Type B pancreatic cell (in vitro differentiated cells): Measurements from ENCODE around the gene MYCBP2. TPM values are rescaled to one million over a fixed set of nuclear protein-coding genes. Genes with fewer than 3 reads are reported as not detected.
"Not testable (repeated sequence)": the region's sequence is repeated elsewhere in the genome, so short reads cannot be mapped to it uniquely, and the experiment has no call there.

Experiments used
- DNase-seq: peaks from one replicate; pipeline ENCODE4 v3.0.0; 2021; ENCODE audit warnings: mixed read lengths; ENCODE audit not compliant: unreplicated experiment; ENCODE audit errors: extremely low spot score
- H3K27ac Mint-ChIP-seq: 2 replicates; pipeline ENCODE4 v1.8.0; 2021; ENCODE audit warnings: mild to moderate bottlenecking, mixed read lengths
- H3K27me3 Mint-ChIP-seq: 2 replicates; pipeline ENCODE4 v1.8.0; 2021; ENCODE audit warnings: mixed read lengths
- H3K36me3 Mint-ChIP-seq: 2 replicates; pipeline ENCODE4 v1.8.0; 2021; ENCODE audit warnings: mixed read lengths
- H3K4me1 Mint-ChIP-seq: one replicate; pipeline ENCODE4 v1.8.0; 2021; ENCODE audit warnings: mixed read lengths; ENCODE audit not compliant: unreplicated experiment
- H3K4me3 Mint-ChIP-seq: 2 replicates; pipeline ENCODE4 v1.8.0; 2021; ENCODE audit warnings: mild to moderate bottlenecking, mixed read lengths
- H3K9me3 Mint-ChIP-seq: 2 replicates; pipeline ENCODE4 v1.8.0; 2021; ENCODE audit warnings: mixed read lengths
- total RNA-seq: library from RNA; stranded (reverse); gene quantifications from 2 replicates; pipeline ENCODE4 v1.2.1, GENCODE V29; 2021; ENCODE audit warnings: low replicate concordance
- TF ChIP-seq, protein P1 (sequence below): fragments of 200-600 bp; sonication (generic); conservative IDR thresholded peaks from 2 replicates; pipeline ENCODE4 v1.5.0; 2021; ENCODE audit warnings: antibody characterized with exemption, mild to moderate bottlenecking

The MYCBP2 gene
- total RNA-seq, 1 donor from 2014 or later: 71.7 TPM

- no peaks in the 10 kb centered on the region for H3K9me3 Mint-ChIP-seq
- TF ChIP-seq, protein P1, sequence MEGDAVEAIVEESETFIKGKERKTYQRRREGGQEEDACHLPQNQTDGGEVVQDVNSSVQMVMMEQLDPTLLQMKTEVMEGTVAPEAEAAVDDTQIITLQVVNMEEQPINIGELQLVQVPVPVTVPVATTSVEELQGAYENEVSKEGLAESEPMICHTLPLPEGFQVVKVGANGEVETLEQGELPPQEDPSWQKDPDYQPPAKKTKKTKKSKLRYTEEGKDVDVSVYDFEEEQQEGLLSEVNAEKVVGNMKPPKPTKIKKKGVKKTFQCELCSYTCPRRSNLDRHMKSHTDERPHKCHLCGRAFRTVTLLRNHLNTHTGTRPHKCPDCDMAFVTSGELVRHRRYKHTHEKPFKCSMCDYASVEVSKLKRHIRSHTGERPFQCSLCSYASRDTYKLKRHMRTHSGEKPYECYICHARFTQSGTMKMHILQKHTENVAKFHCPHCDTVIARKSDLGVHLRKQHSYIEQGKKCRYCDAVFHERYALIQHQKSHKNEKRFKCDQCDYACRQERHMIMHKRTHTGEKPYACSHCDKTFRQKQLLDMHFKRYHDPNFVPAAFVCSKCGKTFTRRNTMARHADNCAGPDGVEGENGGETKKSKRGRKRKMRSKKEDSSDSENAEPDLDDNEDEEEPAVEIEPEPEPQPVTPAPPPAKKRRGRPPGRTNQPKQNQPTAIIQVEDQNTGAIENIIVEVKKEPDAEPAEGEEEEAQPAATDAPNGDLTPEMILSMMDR: no peak
- DNase-seq: no peak
- H3K4me1 Mint-ChIP-seq: no peaks in the 10 kb centered on the region
- H3K36me3 Mint-ChIP-seq: no peaks in the 10 kb centered on the region
- no peak overlapping the region for H3K4me3 Mint-ChIP-seq
- no peak overlapping the region for H3K27ac Mint-ChIP-seq
- H3K27me3 Mint-ChIP-seq: no peaks in the 10 kb centered on the region
These were observed 31.1 kb upstream of the MYCBP2 start for GRCh38 chr13:77358001-77358400.

GRCh38 chr13:77356155-77356554, 29.3 kb upstream of the MYCBP2 start:
- no peaks in the 10 kb centered on the region for H3K27me3 Mint-ChIP-seq
- H3K4me3 Mint-ChIP-seq: no peak overlapping the region
- no peaks in the 10 kb centered on the region for H3K36me3 Mint-ChIP-seq
- TF ChIP-seq, protein P1: no peak
- H3K27ac Mint-ChIP-seq: no peak overlapping the region
- no peaks in the 10 kb centered on the region for H3K4me1 Mint-ChIP-seq
- DNase-seq: no peak
- no peaks in the 10 kb centered on the region for H3K9me3 Mint-ChIP-seq

DNA sequence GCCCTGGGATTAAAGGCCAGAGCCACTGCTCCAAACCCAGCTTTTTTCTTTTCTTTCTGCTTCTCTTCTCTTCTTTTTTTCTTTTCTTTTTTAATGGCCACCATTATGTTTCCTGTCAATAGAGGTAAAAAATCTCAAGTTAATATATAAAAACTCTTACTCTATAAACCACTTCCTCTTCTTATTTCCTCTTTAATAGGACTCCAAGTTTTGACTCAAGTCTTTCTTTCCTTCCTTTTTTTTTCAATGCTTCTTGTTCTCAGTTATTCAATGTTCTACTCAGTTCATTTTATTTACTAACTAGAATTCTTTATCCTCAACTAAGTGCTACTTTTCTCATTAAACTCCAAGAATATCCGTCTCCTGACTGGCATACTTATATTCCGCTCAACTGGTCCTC, 27.1 kb upstream of the MYCBP2 start:
- H3K4me1 Mint-ChIP-seq: no peaks in the 10 kb centered on the region
- H3K9me3 Mint-ChIP-seq: no peaks in the 10 kb centered on the region
- H3K27ac Mint-ChIP-seq: no peak overlapping the region
- TF ChIP-seq, protein P1: no peak
- H3K4me3 Mint-ChIP-seq: no peak overlapping the region
- DNase-seq: no peak
- H3K36me3 Mint-ChIP-seq: no peaks in the 10 kb centered on the region
- H3K27me3 Mint-ChIP-seq: no peaks in the 10 kb centered on the region

- TF ChIP-seq, protein P1: no peak
- no peak overlapping the region for H3K4me3 Mint-ChIP-seq
- no peak for DNase-seq
These were observed 24.4 kb upstream of the MYCBP2 start for GRCh38 chr13:77351315-77351714.

DNA sequence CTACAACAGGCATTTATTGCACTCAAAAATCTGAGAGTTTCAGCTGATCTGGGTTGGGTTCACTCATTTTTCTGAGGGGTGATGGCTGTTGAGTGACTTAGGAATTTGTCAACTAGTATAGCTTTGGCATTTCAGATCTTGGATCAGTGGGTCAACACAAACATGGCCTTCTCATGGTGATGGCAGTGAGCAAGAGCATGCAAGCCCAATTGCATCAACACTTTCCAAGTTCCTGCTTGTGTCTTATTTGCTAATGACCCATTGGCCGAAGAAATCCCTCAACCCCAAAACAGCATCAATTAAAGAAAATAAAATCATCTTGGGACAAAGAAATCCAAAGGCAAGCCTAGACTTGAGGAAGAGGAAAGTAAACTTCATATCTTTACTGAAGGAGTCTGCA, 23.9 kb upstream of the MYCBP2 start:
- TF ChIP-seq, protein P1: no peak
- Mint-ChIP-seq H3K27me3 (no peaks in the 10 kb centered on the region), H3K9me3 (no peaks in the 10 kb centered on the region), H3K27ac (no peak overlapping the region), H3K4me3 (no peak overlapping the region), H3K4me1 (no peaks in the 10 kb centered on the region), H3K36me3 (no peaks in the 10 kb centered on the region)
- no peak for DNase-seq

More at GRCh38 chr13:77351315-77351714, 24.4 kb upstream of the MYCBP2 start:
- no peaks in the 10 kb centered on the region for H3K9me3 Mint-ChIP-seq
- H3K27ac Mint-ChIP-seq: no peak overlapping the region
- no peaks in the 10 kb centered on the region for H3K4me1 Mint-ChIP-seq
- H3K36me3 Mint-ChIP-seq: no peaks in the 10 kb centered on the region
- no peaks in the 10 kb centered on the region for H3K27me3 Mint-ChIP-seq

- TF ChIP-seq, protein P1: no peak
- no peak overlapping the region for H3K4me3 Mint-ChIP-seq
- H3K9me3 Mint-ChIP-seq: no peaks in the 10 kb centered on the region
- H3K36me3 Mint-ChIP-seq: no peaks in the 10 kb centered on the region
- no peaks in the 10 kb centered on the region for H3K4me1 Mint-ChIP-seq
- no peak for DNase-seq
- no peak overlapping the region for H3K27ac Mint-ChIP-seq
- H3K27me3 Mint-ChIP-seq: no peaks in the 10 kb centered on the region
These were observed 22.5 kb upstream of the MYCBP2 start for GRCh38 chr13:77349365-77349764.

- H3K36me3 Mint-ChIP-seq, DNase-seq, H3K27me3 Mint-ChIP-seq, H3K9me3 Mint-ChIP-seq, H3K4me3 Mint-ChIP-seq, H3K27ac Mint-ChIP-seq, H3K4me1 Mint-ChIP-seq: not testable (repeated sequence)
These were observed 20.5 kb upstream of the MYCBP2 start for GRCh38 chr13:77347351-77347750.
